Activated naive CD8-positive, alpha-beta T cell treated with anti-CD3 and anti-CD28 coated beads, Interleukin-2, amount 10 ng/mL, durations not matched to agents 7 days and 5 days (primary cell): Measurements from ENCODE around the gene SLFN12L. TPM values are rescaled to one million over a fixed set of nuclear protein-coding genes. Genes with fewer than 3 reads are reported as not detected.
"Not testable (repeated sequence)": the region's sequence is repeated elsewhere in the genome, so short reads cannot be mapped to it uniquely, and the experiment has no call there.

Experiments used
- ATAC-seq: fragments of 150-1000 bp; cut with Tn5 transposase; one replicate; pipeline ENCODE4 v1.10.0; 2021; ENCODE audit warnings: low read depth, moderate library complexity
- POLR2A ChIA-PET: fragments of 350-600 bp; sonication (Branson Sonifier 250); formaldehyde crosslinking; loops from one replicate; lab custom pipeline; 2021; ENCODE audit warnings: antibody characterized with exemption; lab: Charles Lee
- DNase-seq: peaks from one replicate; pipeline ENCODE4 v3.0.0; 2021
- H3K27ac Mint-ChIP-seq: one replicate; pipeline ENCODE4 v1.8.0; 2022; ENCODE audit warnings: mild to moderate bottlenecking, mixed read lengths
- H3K27me3 Mint-ChIP-seq: one replicate; pipeline ENCODE4 v1.8.0; 2022; ENCODE audit warnings: mild to moderate bottlenecking, moderate library complexity, mixed read lengths
- H3K36me3 Mint-ChIP-seq: one replicate; pipeline ENCODE4 v1.8.0; 2021; ENCODE audit warnings: mild to moderate bottlenecking, mixed read lengths
- H3K4me1 Mint-ChIP-seq: one replicate; pipeline ENCODE4 v1.8.0; 2021; ENCODE audit warnings: mixed read lengths
- H3K4me3 Mint-ChIP-seq: one replicate; pipeline ENCODE4 v1.8.0; 2022; ENCODE audit warnings: mild to moderate bottlenecking, moderate library complexity, mixed read lengths
- H3K9me3 Mint-ChIP-seq: one replicate; pipeline ENCODE4 v1.8.0; 2021; ENCODE audit warnings: mixed read lengths
- total RNA-seq, 2 experiments: library from RNA; stranded (reverse); gene quantifications; one replicate each; pipeline ENCODE4 v1.2.3, GENCODE V29; 2021

The SLFN12L gene
- total RNA-seq, 2 experiments from 2014 or later = 133 to 139 TPM

- DNase-seq = no peak
- Mint-ChIP-seq H3K4me1 (peaks cover 49% of the 10 kb centered on the region), H3K27ac (peak overlapping the region; percentile 99), H3K9me3 (no peaks in the 10 kb centered on the region), H3K4me3 (peak overlapping the region; percentile 94), H3K36me3 (peaks cover 26% of the 10 kb centered on the region), H3K27me3 (no peaks in the 10 kb centered on the region)
- ATAC-seq = no peak
- POLR2A ChIA-PET = interaction anchor here (0.7 to 7.2 kb wide), 9 partner anchors 17 to 369 kb away, joined by 3 to 172 read pairs (median 7); partner anchors contain the start of genes PEX12 and SLFN5
These were observed 2.2 kb upstream of the SLFN12L start for GRCh38 chr17:35539659-35540026.

DNA sequence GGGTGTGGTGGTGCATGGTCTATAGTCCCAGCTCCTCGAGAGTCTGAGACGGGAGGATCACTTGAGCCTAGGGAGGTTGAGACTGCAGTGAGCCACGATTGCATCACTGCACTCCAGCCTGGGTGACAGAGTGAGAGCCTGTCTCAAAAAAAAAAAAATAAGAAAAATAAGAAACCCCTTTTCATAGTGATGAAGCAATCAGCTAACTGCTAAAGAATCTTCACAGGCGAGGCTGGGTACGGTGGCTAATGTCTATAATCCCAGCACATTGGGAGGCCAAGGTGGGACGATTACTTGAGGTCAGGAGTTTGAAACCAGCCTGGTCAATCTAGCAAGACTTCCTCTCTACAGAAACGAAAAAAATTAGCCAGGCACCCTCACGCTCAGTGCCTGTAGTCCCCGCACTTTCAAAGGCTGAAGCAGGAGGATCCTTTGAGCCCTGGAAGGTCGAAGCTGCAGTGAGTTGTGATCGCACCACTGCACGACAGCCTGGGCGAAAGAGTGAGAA is 760 bp downstream of the SLFN12L start:
- DNase-seq (no peak), ATAC-seq (peak; percentile 6)
- Mint-ChIP-seq H3K4me1 (peaks cover 49% of the 10 kb centered on the region), H3K9me3 (no peaks in the 10 kb centered on the region), H3K27me3 (no peaks in the 10 kb centered on the region), H3K4me3 (peak overlapping the region; percentile 94), H3K36me3 (peaks cover 42% of the 10 kb centered on the region), H3K27ac (peak overlapping the region; percentile 99)
- POLR2A ChIA-PET = interaction anchor here (0.6 to 7.2 kb wide), 17 partner anchors 14 to 397 kb away, joined by 3 to 172 read pairs (median 9); partner anchors contain the start of genes AP2B1, PEX12, SLFN11 and SLFN13

DNA sequence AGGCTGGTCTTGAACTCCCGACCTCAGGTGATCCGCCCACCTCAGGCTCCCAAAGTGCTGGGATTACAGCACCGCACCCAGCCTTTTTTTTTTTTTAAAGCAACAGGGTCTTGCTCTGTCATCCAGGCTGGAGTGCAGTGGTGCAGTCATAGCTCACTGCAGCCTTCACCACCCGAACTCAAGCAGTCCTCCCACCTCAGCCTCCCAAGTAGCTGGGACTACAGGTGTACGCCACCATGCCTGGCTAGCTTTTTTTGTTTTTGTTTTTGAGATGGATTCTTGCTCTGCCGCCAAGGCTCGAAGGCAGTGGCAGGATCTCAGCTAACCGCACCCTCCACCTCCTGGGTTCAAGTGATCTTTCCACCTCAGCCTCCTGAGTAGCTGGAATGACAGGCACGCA is 2.1 kb downstream of the SLFN12L start:
- Mint-ChIP-seq H3K27ac (peak overlapping the region; percentile 99), H3K4me1 (peaks cover 50% of the 10 kb centered on the region), H3K36me3 (peaks cover 47% of the 10 kb centered on the region), H3K4me3 (peak overlapping the region; percentile 94)
- POLR2A ChIA-PET = interaction anchor here (0.7 to 7.2 kb wide), 11 partner anchors 9 to 321 kb away, joined by 3 to 172 read pairs (median 16); partner anchors contain the start of genes PEX12, SLFN11 and SLFN5
- not testable (repeated sequence) for DNase-seq, H3K9me3 Mint-ChIP-seq, H3K27me3 Mint-ChIP-seq, ATAC-seq

DNA sequence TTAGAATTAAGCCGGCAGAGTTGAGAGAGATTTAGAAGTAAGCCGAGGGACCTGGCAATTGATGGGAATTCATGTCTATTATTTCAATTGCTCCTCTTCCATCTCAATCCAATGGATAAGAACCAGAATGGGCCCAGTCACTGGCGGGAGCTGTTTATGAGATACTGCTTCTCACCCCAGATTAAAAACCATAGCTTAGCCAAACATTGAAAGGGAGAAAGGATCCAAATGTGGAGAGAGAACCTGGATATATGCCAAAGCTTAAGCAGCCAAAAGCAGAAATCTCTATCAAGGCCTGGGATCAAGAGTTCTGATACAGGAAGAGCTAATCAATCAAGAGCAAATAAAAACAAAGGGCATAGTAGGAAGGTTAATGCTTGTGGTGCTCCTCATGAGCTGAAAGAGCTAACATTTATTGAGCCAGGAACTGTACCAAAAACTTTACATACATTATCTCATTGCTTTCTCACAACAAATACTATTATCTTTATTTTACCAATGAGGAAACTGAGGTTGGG is 2.8 kb downstream of the SLFN12L start:
- peaks cover 53% of the 10 kb centered on the region for H3K36me3 Mint-ChIP-seq

DNA sequence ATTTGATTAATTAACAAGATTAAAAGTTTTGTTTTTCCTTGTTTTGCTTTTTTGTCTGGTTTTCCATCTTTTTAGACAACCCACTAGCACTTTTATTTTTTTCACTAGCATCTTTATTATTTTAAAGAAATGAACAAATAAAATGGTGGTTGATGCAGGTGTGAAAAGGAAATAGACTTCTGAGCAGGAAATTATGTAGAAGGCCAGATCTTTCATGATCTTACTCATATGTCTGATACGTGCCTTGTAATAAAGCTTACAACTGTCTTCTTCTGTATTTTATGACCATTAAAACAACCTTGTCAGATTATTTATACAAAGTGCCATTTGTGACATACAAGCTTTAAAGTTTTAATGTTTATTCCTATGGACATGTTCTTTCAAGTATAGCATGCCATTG is 6.3 kb downstream of the SLFN12L start:
- ATAC-seq (no peak), DNase-seq (no peak)
- Mint-ChIP-seq H3K4me1 (peaks cover 59% of the 10 kb centered on the region), H3K9me3 (peaks cover 5% of the 10 kb centered on the region), H3K27me3 (no peaks in the 10 kb centered on the region), H3K27ac (no peak overlapping the region), H3K36me3 (peaks cover 75% of the 10 kb centered on the region), H3K4me3 (peak overlapping the region; percentile 85)
- POLR2A ChIA-PET = interaction anchor here (0.7 to 1.9 kb wide), 2 partner anchors 10 to 14 kb away, joined by 3 to 5 read pairs; no protein-coding TSS in a partner anchor

More for the DNA sequence above, 2.8 kb downstream of the SLFN12L start:
- peak overlapping the region; percentile 94 for H3K4me3 Mint-ChIP-seq
- no peaks in the 10 kb centered on the region for H3K9me3 Mint-ChIP-seq
- ATAC-seq (no peak), DNase-seq (no peak)
- peak overlapping the region; percentile 99 for H3K27ac Mint-ChIP-seq
- no peaks in the 10 kb centered on the region for H3K27me3 Mint-ChIP-seq
- peaks cover 48% of the 10 kb centered on the region for H3K4me1 Mint-ChIP-seq
- POLR2A ChIA-PET = interaction anchor here (0.7 to 7.2 kb wide), 14 partner anchors 8 to 367 kb away, joined by 3 to 172 read pairs (median 9); partner anchors contain the start of genes PEX12, SLFN11, SLFN13 and SLFN5

DNA sequence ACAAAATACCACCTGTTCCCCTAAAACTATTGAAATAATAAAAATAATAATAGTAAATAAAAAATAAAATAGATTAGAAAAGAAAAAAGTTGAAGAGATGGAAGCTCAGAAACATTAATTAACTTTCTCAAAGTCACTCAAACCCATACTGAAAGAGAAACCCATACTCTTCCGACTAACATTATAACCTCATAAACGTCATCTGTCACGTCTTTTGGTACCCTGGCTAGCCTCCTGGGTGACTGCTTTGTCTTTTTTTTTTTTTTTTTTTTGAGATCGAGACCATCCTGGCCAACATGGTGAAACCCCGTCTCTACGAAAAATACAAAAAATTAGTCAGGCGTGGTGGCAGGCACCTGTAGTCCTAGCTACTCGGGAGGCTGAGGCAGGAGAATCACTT is 7.6 kb downstream of the SLFN12L start:
- Mint-ChIP-seq H3K27me3 (no peaks in the 10 kb centered on the region), H3K4me1 (peaks cover 72% of the 10 kb centered on the region), H3K36me3 (peaks cover 75% of the 10 kb centered on the region), H3K9me3 (peaks cover 5% of the 10 kb centered on the region), H3K27ac (no peak overlapping the region), H3K4me3 (peak overlapping the region; percentile 64)
- ATAC-seq (no peak), DNase-seq (no peak)
- POLR2A ChIA-PET = interaction anchor here (1.9 kb wide), 1 partner anchor 8 kb away, joined by 5 read pairs; no protein-coding TSS in a partner anchor

DNA sequence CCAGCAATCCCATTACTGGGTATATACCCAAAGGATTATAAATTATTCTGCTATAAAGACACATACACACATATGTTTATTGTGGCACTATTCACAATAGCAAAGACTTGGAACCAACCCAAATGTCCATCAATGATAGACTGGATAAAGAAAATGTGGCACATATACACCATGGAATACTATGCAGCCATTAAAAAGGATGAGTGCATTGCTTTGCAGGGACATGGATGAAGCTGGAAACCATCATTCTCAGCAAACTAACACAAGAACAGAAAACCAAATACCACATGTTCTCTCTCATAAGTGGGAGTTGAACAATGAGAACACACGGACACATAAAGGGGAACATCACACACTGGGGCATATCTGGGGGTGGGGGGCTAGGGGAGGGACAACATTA is 8.2 kb downstream of the SLFN12L start:
- H3K27me3 Mint-ChIP-seq, H3K27ac Mint-ChIP-seq, H3K9me3 Mint-ChIP-seq, ATAC-seq, DNase-seq, POLR2A ChIA-PET: not testable (repeated sequence)
- H3K4me3 Mint-ChIP-seq = peak overlapping the region; percentile 32
- peaks cover 71% of the 10 kb centered on the region for H3K36me3 Mint-ChIP-seq
- H3K4me1 Mint-ChIP-seq = peaks cover 71% of the 10 kb centered on the region

- Mint-ChIP-seq H3K27me3 (no peaks in the 10 kb centered on the region), H3K4me3 (peak overlapping the region; percentile 40), H3K36me3 (peaks cover 67% of the 10 kb centered on the region), H3K9me3 (no peaks in the 10 kb centered on the region), H3K4me1 (peaks cover 89% of the 10 kb centered on the region), H3K27ac (peak overlapping the region; percentile 40)
- ATAC-seq = no peak
- POLR2A ChIA-PET = interaction anchor here (4.8 kb wide), 1 partner anchor 14 kb away, joined by 35 read pairs; the partner anchor contains the start of gene SLFN12L
- DNase-seq = no peak
These were observed 14.2 kb downstream of the SLFN12L start for GRCh38 chr17:35523296-35523695.

DNA sequence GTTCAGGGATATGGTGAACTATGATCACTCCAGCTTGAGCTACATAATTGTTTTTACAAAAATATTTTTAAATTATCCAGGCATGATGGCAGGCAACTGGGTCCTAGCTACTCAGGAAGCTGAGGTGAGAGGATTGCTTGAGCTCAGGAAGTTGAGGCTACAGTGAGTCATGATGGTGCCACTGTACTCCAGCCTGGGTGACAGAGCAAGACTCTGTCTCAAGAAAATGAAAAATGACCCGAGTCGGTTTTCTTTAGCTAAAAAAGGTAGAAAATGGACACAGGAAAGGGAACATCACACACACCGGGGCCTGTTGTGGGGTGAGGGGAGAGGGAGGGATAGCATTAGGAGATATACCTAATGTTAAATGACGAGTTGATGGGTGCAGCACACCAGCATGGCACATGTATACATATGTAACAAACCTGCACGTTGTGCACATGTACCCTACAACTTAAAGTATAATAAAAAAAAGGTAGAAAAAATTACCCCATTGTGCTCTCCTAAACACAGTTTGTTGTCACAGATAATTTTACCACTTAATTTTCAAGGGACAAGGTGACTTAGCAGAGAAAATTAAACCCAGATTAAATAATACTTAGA is 15.7 kb downstream of the SLFN12L start:
- H3K27ac Mint-ChIP-seq = peak overlapping the region; percentile 84
- H3K27me3 Mint-ChIP-seq, DNase-seq, H3K9me3 Mint-ChIP-seq: not testable (repeated sequence)
- H3K4me3 Mint-ChIP-seq = peak overlapping the region; percentile 78
- POLR2A ChIA-PET = interaction anchor here (0.8 to 4.8 kb wide), 5 partner anchors 9 to 209 kb away, joined by 4 to 35 read pairs (median 5); partner anchors contain the start of gene SLFN12L
- peaks cover 67% of the 10 kb centered on the region for H3K36me3 Mint-ChIP-seq
- ATAC-seq = peak; percentile 93
- H3K4me1 Mint-ChIP-seq = peaks cover 89% of the 10 kb centered on the region

GRCh38 chr17:35521150-35521549 is 16.3 kb downstream of the SLFN12L start:
- H3K27me3 Mint-ChIP-seq = no peaks in the 10 kb centered on the region
- H3K4me3 Mint-ChIP-seq = peak overlapping the region; percentile 78
- DNase-seq (no peak), ATAC-seq (no peak)
- H3K27ac Mint-ChIP-seq = peak overlapping the region; percentile 46
- peaks cover 87% of the 10 kb centered on the region for H3K4me1 Mint-ChIP-seq
- POLR2A ChIA-PET = interaction anchor here (0.8 to 4.8 kb wide), 5 partner anchors 10 to 208 kb away, joined by 4 to 35 read pairs (median 5); partner anchors contain the start of gene SLFN12L
- peaks cover 64% of the 10 kb centered on the region for H3K36me3 Mint-ChIP-seq
- H3K9me3 Mint-ChIP-seq = no peaks in the 10 kb centered on the region

DNA sequence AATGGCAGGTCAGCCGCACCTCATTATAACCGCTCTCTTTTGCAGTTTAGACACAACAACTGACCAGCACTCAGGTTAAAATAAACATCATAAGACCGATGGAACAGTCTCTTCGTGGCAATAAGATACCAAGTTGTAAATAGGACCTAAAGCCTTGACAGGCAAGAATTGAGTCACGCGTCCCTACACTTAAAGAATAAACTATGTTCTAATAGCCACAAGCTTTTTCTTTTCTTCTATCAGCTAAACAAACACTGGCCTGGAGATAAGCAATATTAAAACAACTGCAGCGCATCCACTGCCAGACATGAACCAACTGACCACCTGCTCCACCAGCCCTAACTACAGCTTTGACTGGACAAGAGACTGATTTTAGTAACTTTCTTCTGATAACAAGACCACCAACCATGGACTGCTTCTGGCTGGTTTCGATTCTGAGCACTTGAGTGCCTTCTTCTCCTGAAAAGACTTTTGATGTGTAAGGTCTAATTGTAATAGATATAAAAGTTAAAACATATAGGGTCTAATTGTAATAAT is 17.5 kb downstream of the SLFN12L start:
- H3K9me3 Mint-ChIP-seq = no peaks in the 10 kb centered on the region
- H3K36me3 Mint-ChIP-seq = peaks cover 58% of the 10 kb centered on the region
- H3K27me3 Mint-ChIP-seq = no peaks in the 10 kb centered on the region
- H3K4me1 Mint-ChIP-seq = peaks cover 85% of the 10 kb centered on the region
- no peak for ATAC-seq
- H3K27ac Mint-ChIP-seq = no peak overlapping the region
- no peak for DNase-seq
- H3K4me3 Mint-ChIP-seq = peak overlapping the region; percentile 53
- POLR2A ChIA-PET = no interaction called here

DNA sequence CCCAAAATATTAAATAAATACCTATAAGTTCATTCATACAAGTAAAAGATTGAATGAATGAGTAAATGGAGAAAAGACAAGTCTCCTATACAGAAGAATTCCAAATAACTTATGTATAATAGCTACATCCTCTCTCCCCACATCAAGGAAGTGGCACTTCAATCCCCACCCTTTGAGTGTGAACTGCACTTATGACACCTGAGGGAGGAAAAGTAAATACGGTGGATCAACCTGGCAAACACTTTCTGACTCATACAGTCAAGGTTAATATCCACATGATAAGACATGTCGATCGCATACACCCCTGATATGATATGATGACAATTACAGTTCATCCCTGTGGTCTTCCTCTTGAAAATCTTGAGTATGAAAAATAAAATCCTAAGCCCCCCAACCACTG is 18.0 kb downstream of the SLFN12L start:
- ATAC-seq (no peak), DNase-seq (no peak)
- no peak overlapping the region for H3K27ac Mint-ChIP-seq
- peak overlapping the region; percentile 53 for H3K4me3 Mint-ChIP-seq
- H3K36me3 Mint-ChIP-seq = peaks cover 59% of the 10 kb centered on the region
- POLR2A ChIA-PET = no interaction called here
- no peaks in the 10 kb centered on the region for H3K27me3 Mint-ChIP-seq
- no peaks in the 10 kb centered on the region for H3K9me3 Mint-ChIP-seq
- peaks cover 86% of the 10 kb centered on the region for H3K4me1 Mint-ChIP-seq

DNA sequence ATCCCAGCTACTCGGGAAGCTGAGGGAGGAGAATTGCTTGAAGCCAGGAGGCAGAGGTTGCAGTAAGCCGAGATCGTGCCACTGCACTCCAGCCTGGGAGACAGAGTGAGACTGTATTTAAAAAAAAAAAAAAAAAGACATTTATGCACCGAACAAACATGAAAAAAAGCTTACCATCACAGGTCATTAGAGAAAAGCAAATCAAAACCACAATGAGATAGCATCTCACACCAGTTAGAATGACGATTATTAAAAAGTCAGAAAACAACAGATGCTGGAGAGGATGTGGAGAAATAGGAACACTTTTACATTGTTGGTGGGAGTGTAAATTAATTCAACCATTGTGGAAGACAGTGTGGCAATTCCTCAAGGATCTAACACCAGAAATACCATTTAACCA is 19.0 kb downstream of the SLFN12L start:
- Mint-ChIP-seq H3K36me3 (peaks cover 63% of the 10 kb centered on the region), H3K27ac (peak overlapping the region; percentile 47), H3K4me3 (peak overlapping the region; percentile 62), H3K4me1 (peaks cover 82% of the 10 kb centered on the region)
- H3K27me3 Mint-ChIP-seq, ATAC-seq, POLR2A ChIA-PET, H3K9me3 Mint-ChIP-seq, DNase-seq: not testable (repeated sequence)
